Natural killer cell treated with Interleukin-12 subunit alpha and Interleukin-12 subunit beta and Interleukin-15 and Interleukin-18, amount 100 ng/mL, for 72 hours (primary cell): ENCODE measurements around the gene KIF26A. TPM values are rescaled to one million over a fixed set of nuclear protein-coding genes. Genes with fewer than 3 reads are reported as not detected.

ENCODE experiments used
- ATAC-seq, 2 donors: fragments of 150-1000 bp; cut with Tn5 transposase in 1 of 2; sonication (Bioruptor Pico), chemical (Tn5 transposase) in 1 of 2; 2 replicates each; pipeline ENCODE4 v1.10.0; 2021
- DNase-seq: peaks from one replicate; pipeline ENCODE4 v3.0.0; 2022; ENCODE audit warnings: low spot score
- H3K27ac Mint-ChIP-seq, 2 donors: 1 replicate in 1 of 2; 2 replicates in 1 of 2; pipeline ENCODE4 v1.8.0; 2022; ENCODE audit warnings: mixed read lengths in 2 of 2, mild to moderate bottlenecking in 1 of 2, moderate library complexity in 1 of 2
- H3K27me3 Mint-ChIP-seq, 2 donors: 1 replicate in 1 of 2; 2 replicates in 1 of 2; pipeline ENCODE4 v1.8.0; 2022; ENCODE audit warnings: mixed read lengths in 2 of 2
- H3K36me3 Mint-ChIP-seq: one replicate; pipeline ENCODE4 v1.8.0; 2022; ENCODE audit warnings: mixed read lengths
- H3K4me1 Mint-ChIP-seq, 2 donors: 1 replicate in 1 of 2; 2 replicates in 1 of 2; pipeline ENCODE4 v1.8.0; 2022; ENCODE audit warnings: low read depth in 2 of 2, mixed read lengths in 2 of 2, mild to moderate bottlenecking in 1 of 2
- H3K4me3 Mint-ChIP-seq: one replicate; pipeline ENCODE4 v1.8.0; 2022; ENCODE audit warnings: mixed read lengths
- H3K9me3 Mint-ChIP-seq: 2 replicates; pipeline ENCODE4 v1.8.0; 2022; ENCODE audit warnings: mixed read lengths
- total RNA-seq, 2 donors: library from RNA; stranded (reverse); gene quantifications; one replicate each; pipeline ENCODE4 v1.2.3, GENCODE V29; 2022

Gene KIF26A
- total RNA-seq, 2 donors from 2014 or later, result not detected

GRCh38 chr14:104177411-104177810 is 39.0 kb downstream of the KIF26A start:
- DNase-seq (no peak), ATAC-seq (no peak)
- Mint-ChIP-seq H3K36me3 (no peaks in the 10 kb centered on the region), H3K4me3 (no peak overlapping the region), H3K4me1 (no peaks in the 10 kb centered on the region), H3K27me3 (no peaks in the 10 kb centered on the region), H3K9me3 (no peaks in the 10 kb centered on the region), H3K27ac (no peak overlapping the region)

- Mint-ChIP-seq H3K4me1 (no peaks in the 10 kb centered on the region), H3K36me3 (no peaks in the 10 kb centered on the region), H3K4me3 (no peak overlapping the region), H3K9me3 (no peaks in the 10 kb centered on the region), H3K27ac (no peak overlapping the region), H3K27me3 (no peaks in the 10 kb centered on the region)
- ATAC-seq (no peak), DNase-seq (no peak)
Observed at GRCh38 chr14:104178279-104178678, 39.9 kb downstream of the KIF26A start.

GRCh38 chr14:104179126-104179525 is 40.7 kb downstream of the KIF26A start:
- DNase-seq (no peak), ATAC-seq (no peak)
- H3K4me3 Mint-ChIP-seq, result no peak overlapping the region
- no peaks in the 10 kb centered on the region for H3K36me3 Mint-ChIP-seq
- H3K27me3 Mint-ChIP-seq, result no peaks in the 10 kb centered on the region
- no peaks in the 10 kb centered on the region for H3K9me3 Mint-ChIP-seq
- H3K4me1 Mint-ChIP-seq, result no peaks in the 10 kb centered on the region
- no peak overlapping the region for H3K27ac Mint-ChIP-seq

- no peaks in the 10 kb centered on the region for H3K9me3 Mint-ChIP-seq
- no peaks in the 10 kb centered on the region for H3K4me1 Mint-ChIP-seq
- H3K36me3 Mint-ChIP-seq, result no peaks in the 10 kb centered on the region
- H3K4me3 Mint-ChIP-seq, result no peak overlapping the region
- H3K27ac Mint-ChIP-seq, result no peak overlapping the region
- DNase-seq, result no peak
- no peaks in the 10 kb centered on the region for H3K27me3 Mint-ChIP-seq
- ATAC-seq, result no peak
Observed at GRCh38 chr14:104179564-104180129, 41.3 kb downstream of the KIF26A start.

- Mint-ChIP-seq H3K4me3 (no peak overlapping the region), H3K27ac (no peak overlapping the region), H3K36me3 (no peaks in the 10 kb centered on the region), H3K9me3 (no peaks in the 10 kb centered on the region), H3K4me1 (no peaks in the 10 kb centered on the region), H3K27me3 (no peaks in the 10 kb centered on the region)
- DNase-seq (no peak), ATAC-seq (no peak)
Observed at GRCh38 chr14:104180561-104181165, 42.3 kb downstream of the KIF26A start.

- Mint-ChIP-seq H3K36me3 (no peaks in the 10 kb centered on the region), H3K4me3 (no peak overlapping the region), H3K9me3 (no peaks in the 10 kb centered on the region), H3K27me3 (no peaks in the 10 kb centered on the region), H3K27ac (no peak overlapping the region), H3K4me1 (no peaks in the 10 kb centered on the region)
- DNase-seq (no peak), ATAC-seq (no peak)
Observed at GRCh38 chr14:104181761-104182530, 43.6 kb downstream of the KIF26A start.

GRCh38 chr14:104182857-104183425 is 44.6 kb downstream of the KIF26A start:
- Mint-ChIP-seq H3K4me3 (no peak overlapping the region), H3K9me3 (no peaks in the 10 kb centered on the region)
- ATAC-seq, result no peak

GRCh38 chr14:104183796-104184195 is 45.4 kb downstream of the KIF26A start:
- Mint-ChIP-seq H3K27me3 (no peaks in the 10 kb centered on the region), H3K27ac (no peak overlapping the region), H3K36me3 (no peaks in the 10 kb centered on the region), H3K4me3 (no peak overlapping the region), H3K9me3 (no peaks in the 10 kb centered on the region), H3K4me1 (no peaks in the 10 kb centered on the region)
- ATAC-seq (no peak), DNase-seq (no peak)

More at GRCh38 chr14:104182857-104183425, 44.6 kb downstream of the KIF26A start:
- Mint-ChIP-seq H3K4me1 (no peaks in the 10 kb centered on the region), H3K27me3 (no peaks in the 10 kb centered on the region), H3K36me3 (no peaks in the 10 kb centered on the region), H3K27ac (no peak overlapping the region)
- DNase-seq, result no peak

GRCh38 chr14:104184506-104184905 is 46.1 kb downstream of the KIF26A start:
- Mint-ChIP-seq H3K4me3 (no peak overlapping the region), H3K36me3 (no peaks in the 10 kb centered on the region), H3K27me3 (no peaks in the 10 kb centered on the region), H3K9me3 (no peaks in the 10 kb centered on the region), H3K27ac (no peak overlapping the region), H3K4me1 (no peaks in the 10 kb centered on the region)
- ATAC-seq (peak in 1 of 2 donors; percentile 1), DNase-seq (no peak)

GRCh38 chr14:104184911-104185499 is 46.6 kb downstream of the KIF26A start:
- H3K36me3 Mint-ChIP-seq, result no peaks in the 10 kb centered on the region
- ATAC-seq, result no peak
- H3K27me3 Mint-ChIP-seq, result no peaks in the 10 kb centered on the region
- no peak overlapping the region for H3K27ac Mint-ChIP-seq
- no peak overlapping the region for H3K4me3 Mint-ChIP-seq
- no peaks in the 10 kb centered on the region for H3K9me3 Mint-ChIP-seq
- no peaks in the 10 kb centered on the region for H3K4me1 Mint-ChIP-seq
- DNase-seq, result no peak

- Mint-ChIP-seq H3K4me1 (no peaks in the 10 kb centered on the region), H3K27ac (no peak overlapping the region), H3K9me3 (no peaks in the 10 kb centered on the region), H3K27me3 (no peaks in the 10 kb centered on the region), H3K4me3 (no peak overlapping the region), H3K36me3 (no peaks in the 10 kb centered on the region)
- ATAC-seq, result no peak
- DNase-seq, result no peak
Observed at GRCh38 chr14:104185916-104186495, 47.6 kb downstream of the KIF26A start.

- no peaks in the 10 kb centered on the region for H3K36me3 Mint-ChIP-seq
- no peaks in the 10 kb centered on the region for H3K9me3 Mint-ChIP-seq
- no peak for DNase-seq
- ATAC-seq, result no peak
- no peak overlapping the region for H3K4me3 Mint-ChIP-seq
- no peaks in the 10 kb centered on the region for H3K4me1 Mint-ChIP-seq
- no peaks in the 10 kb centered on the region for H3K27me3 Mint-ChIP-seq
- H3K27ac Mint-ChIP-seq, result no peak overlapping the region
Observed at GRCh38 chr14:104186575-104186974, 48.2 kb downstream of the KIF26A start.

- Mint-ChIP-seq H3K4me3 (no peak overlapping the region), H3K27me3 (no peaks in the 10 kb centered on the region), H3K9me3 (no peaks in the 10 kb centered on the region), H3K36me3 (no peaks in the 10 kb centered on the region), H3K27ac (no peak overlapping the region), H3K4me1 (no peaks in the 10 kb centered on the region)
- DNase-seq (no peak), ATAC-seq (no peak)
Observed at GRCh38 chr14:104187121-104187889, 48.9 kb downstream of the KIF26A start.
